RWPE2 (cell line): ENCODE data around the gene SDC4.
A peak's percentile ranks its signal among the peaks of the same experiment; 100 is the strongest.

Experiments used
- ATAC-seq: fragments of 200-7000 bp; cut with Tn5 transposase; 3 replicates; pipeline ENCODE4 v1.9.1; 2021; ENCODE audit warnings: low read depth
- DNase-seq: peaks from one replicate; pipeline ENCODE4 v3.0.0-alpha.2; 2020; ENCODE audit warnings: low spot score
- H3K27ac ChIP-seq: fragments of 450-650 bp; 2 replicates; pipeline ENCODE4 v1.5.1; 2017; ENCODE audit warnings: mild to moderate bottlenecking; ENCODE audit not compliant: poor library complexity, severe bottlenecking
- H3K27me3 ChIP-seq: fragments of 250-450 bp; sonication (Bioruptor Pico); 2 replicates; pipeline ENCODE4 v1.5.1; 2021; ENCODE audit warnings: mild to moderate bottlenecking, moderate library complexity; ENCODE audit not compliant: insufficient read depth, poor library complexity, severe bottlenecking
- H3K36me3 ChIP-seq: fragments of 250-450 bp; sonication (Bioruptor Pico); 2 replicates; pipeline ENCODE4 v1.5.1; 2020; ENCODE audit warnings: low read depth, mild to moderate bottlenecking, moderate library complexity
- H3K4me1 ChIP-seq: fragments of 250-450 bp; sonication (Bioruptor Pico); 2 replicates; pipeline ENCODE4 v1.5.1; 2021; ENCODE audit warnings: mild to moderate bottlenecking, moderate library complexity; ENCODE audit not compliant: insufficient read depth, poor library complexity, severe bottlenecking
- H3K4me3 ChIP-seq: fragments of 250-450 bp; sonication (Bioruptor Pico); 2 replicates; pipeline ENCODE4 v1.5.1; 2021; ENCODE audit warnings: mild to moderate bottlenecking, moderate library complexity; ENCODE audit not compliant: severe bottlenecking
- H3K9me3 ChIP-seq: fragments of 250-450 bp; sonication (Bioruptor Pico); 2 replicates; pipeline ENCODE4 v1.5.1; 2021; ENCODE audit warnings: mild to moderate bottlenecking, moderate library complexity; ENCODE audit not compliant: severe bottlenecking
- CTCF ChIP-seq: fragments of 450-650 bp; IDR thresholded peaks from one replicate; pipeline ENCODE4 v1.5.1; 2017; ENCODE audit warnings: mild to moderate bottlenecking, moderate library complexity; ENCODE audit not compliant: poor library complexity, severe bottlenecking

Gene SDC4

DNA sequence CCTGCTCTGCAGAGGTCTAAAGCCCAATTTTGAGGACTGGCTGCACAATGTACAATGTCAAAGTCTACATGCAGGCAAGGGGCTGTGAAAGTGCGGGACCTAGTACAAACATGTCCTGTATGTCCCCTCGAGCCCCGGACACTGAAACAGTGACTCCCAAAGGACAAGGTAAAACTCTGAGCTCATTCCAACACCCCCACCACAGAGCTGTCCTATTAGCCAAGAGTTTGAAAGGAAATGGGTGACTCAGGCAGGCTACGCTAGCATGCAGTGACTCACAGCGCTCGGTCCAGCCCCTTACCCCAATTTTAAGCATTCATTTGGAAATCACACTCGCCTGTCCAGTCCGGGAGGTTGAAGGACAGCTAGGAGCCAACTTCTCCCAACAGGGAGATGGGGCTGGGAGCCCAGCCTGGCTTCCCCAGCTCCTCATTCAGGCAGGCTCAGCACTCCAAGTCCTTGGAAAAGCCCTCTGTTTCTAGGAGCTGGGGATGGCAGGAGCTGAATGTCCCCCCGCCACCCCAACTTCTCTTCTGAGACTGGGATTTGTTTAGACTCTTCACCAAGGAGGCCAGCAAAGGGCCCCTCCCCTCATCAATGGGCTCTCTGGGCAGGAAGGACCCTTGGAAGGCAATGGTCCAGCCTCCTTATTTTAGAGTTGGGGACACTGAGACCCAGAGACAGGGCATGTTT lies 3.9 kb downstream of the SDC4 start:
- Histone ChIP-seq H3K4me3 (peak overlapping the region; percentile 98), H3K9me3 (no peaks in the 10 kb centered on the region), H3K36me3 (peaks cover 86% of the 10 kb centered on the region), H3K4me1 (peaks cover 81% of the 10 kb centered on the region), H3K27me3 (no peaks in the 10 kb centered on the region), H3K27ac (peak overlapping the region; percentile 99)
- DNase-seq (peak; percentile 97), ATAC-seq (peak; percentile 62)
- peak; percentile 16 for TF ChIP-seq CTCF

DNA sequence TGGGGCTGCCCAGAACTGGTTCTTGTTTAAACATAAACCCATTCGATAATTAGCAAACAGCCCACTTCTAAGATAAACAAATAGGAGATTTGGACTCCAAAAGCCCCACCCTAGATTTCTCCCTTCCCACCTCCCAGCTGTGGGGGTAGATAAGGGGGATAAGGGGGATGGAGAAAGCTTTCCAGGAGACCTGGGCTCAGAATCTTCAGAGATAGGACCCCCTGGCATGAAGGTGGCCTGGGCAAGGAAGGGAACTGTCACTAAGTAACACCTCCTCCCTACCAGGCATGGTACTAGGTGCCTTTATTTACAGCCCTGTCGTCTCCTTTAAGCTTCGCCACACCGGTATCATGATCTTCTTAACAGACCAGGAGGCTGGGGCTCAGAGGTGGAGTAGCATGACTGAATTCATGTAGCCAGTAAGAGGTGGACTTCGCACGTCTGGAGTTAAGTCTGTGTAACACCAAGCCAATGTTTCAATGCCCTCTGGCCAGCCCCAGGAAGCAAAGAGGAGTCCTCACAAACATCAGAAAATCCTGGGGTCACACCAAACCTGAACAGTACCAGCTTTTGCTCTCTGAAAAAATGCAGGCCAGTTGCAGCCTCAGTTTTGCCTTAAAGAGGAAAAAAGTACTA lies 4.6 kb downstream of the SDC4 start:
- Histone ChIP-seq H3K9me3 (no peaks in the 10 kb centered on the region), H3K27me3 (no peaks in the 10 kb centered on the region), H3K27ac (peak overlapping the region; percentile 99), H3K4me1 (peaks cover 81% of the 10 kb centered on the region), H3K36me3 (peaks cover 93% of the 10 kb centered on the region), H3K4me3 (no peak overlapping the region)
- no peak for TF ChIP-seq CTCF
- no peak for ATAC-seq
- no peak for DNase-seq

DNA sequence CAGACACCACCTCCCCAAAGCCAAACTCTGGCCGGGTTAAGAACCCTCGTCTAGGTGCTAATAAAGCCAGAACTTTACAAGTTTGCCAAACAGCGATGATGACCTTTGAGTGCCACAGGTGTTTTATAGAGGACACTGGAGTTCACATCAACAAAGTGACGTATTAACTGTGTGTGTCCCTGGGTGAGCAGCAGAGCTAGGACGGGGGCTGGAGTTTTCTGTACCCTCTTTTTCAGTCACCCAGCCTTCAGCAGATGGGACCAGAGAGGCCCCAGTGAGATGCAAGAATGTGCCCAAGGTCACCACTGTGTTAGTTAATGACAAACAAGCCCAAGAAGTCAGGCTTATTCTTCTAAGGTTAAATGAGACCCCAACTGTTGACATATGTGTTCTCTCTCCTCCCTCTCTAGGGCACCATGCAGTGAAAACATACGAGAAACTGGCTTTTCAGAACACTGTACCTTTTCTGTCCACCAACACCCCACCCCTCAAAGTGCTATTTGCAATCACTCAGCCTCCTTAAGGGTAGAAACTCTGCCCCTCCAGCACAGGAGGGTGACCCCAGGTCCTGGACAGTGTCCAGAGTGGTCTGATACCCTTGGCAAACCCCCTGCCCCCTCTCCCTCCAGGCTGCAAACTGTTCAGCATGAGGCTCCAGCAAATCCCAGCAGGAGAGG lies 5.2 kb downstream of the SDC4 start:
- Histone ChIP-seq H3K27me3 (no peaks in the 10 kb centered on the region), H3K36me3 (peaks cover 99% of the 10 kb centered on the region), H3K4me3 (no peak overlapping the region), H3K27ac (peak overlapping the region; percentile 99), H3K9me3 (no peaks in the 10 kb centered on the region), H3K4me1 (peaks cover 85% of the 10 kb centered on the region)
- DNase-seq (peak; percentile 77), ATAC-seq (no peak)
- TF ChIP-seq CTCF, result no peak

GRCh38 chr20:45341939-45342854 lies 6.0 kb downstream of the SDC4 start:
- DNase-seq (peak; percentile 90), ATAC-seq (0 out of 3 replicates have a peak, but pooled peaks have one; percentile 0)
- Histone ChIP-seq H3K4me1 (peaks cover 93% of the 10 kb centered on the region), H3K27ac (peak overlapping the region; percentile 99), H3K36me3 (peaks cover 98% of the 10 kb centered on the region), H3K4me3 (no peak overlapping the region), H3K9me3 (no peaks in the 10 kb centered on the region), H3K27me3 (no peaks in the 10 kb centered on the region)
- TF ChIP-seq CTCF, result no peak
